Brain microvascular endothelial cell (primary cell): Measurements from ENCODE around the gene MCOLN2.

Experiments
- DNase-seq: peaks from one replicate; pipeline ENCODE4 v3.0.0-alpha.2; 2020
- H3K27ac ChIP-seq: fragments of 250-450 bp; sonication (Bioruptor Pico); 2 replicates; pipeline ENCODE4 v1.5.1; 2020; ENCODE audit warnings: mild to moderate bottlenecking, moderate library complexity
- H3K27me3 ChIP-seq: fragments of 250-450 bp; sonication (Bioruptor Pico); replicated peaks from 2 replicates; pipeline ENCODE4 v1.5.1; 2020; ENCODE audit warnings: mild to moderate bottlenecking
- H3K36me3 ChIP-seq: fragments of 250-450 bp; sonication (Bioruptor Pico); replicated peaks from 2 replicates; pipeline ENCODE4 v1.5.1; 2020; ENCODE audit warnings: mild to moderate bottlenecking
- H3K4me3 ChIP-seq: 2 replicates; pipeline ENCODE4 v1.5.1; 2011; ENCODE audit warnings: low read depth, mild to moderate bottlenecking, control low read depth, low read length, moderate library complexity
- CTCF ChIP-seq: IDR thresholded peaks from 2 replicates; pipeline ENCODE4 v1.5.1; 2011; ENCODE audit warnings: low read depth, mild to moderate bottlenecking, moderate library complexity, low read length, control low read depth, inconsistent platforms; ENCODE audit errors: missing control alignments
- in situ Hi-C: cut with HindIII; loops from 2 replicates; pipeline ENCODE4 v1.10.0; 2017; ENCODE audit warnings: low sequenced_read_pairs, low pct_ligation_motif_present

Gene MCOLN2

GRCh38 chr1:84968101-84968500 is 28.8 kb downstream of the MCOLN2 start:
- DNase-seq = no peak
- TF ChIP-seq CTCF = no peak
- H3K36me3 ChIP-seq = no peaks in the 10 kb centered on the region
- in situ Hi-C loops = no loop called here
- H3K27me3 ChIP-seq = no peaks in the 10 kb centered on the region
- no peak overlapping the region for H3K27ac ChIP-seq
- no peak overlapping the region for H3K4me3 ChIP-seq

- no peaks in the 10 kb centered on the region for H3K36me3 ChIP-seq
- no peak for DNase-seq
- H3K4me3 ChIP-seq = no peak overlapping the region
- TF ChIP-seq CTCF = no peak
- no peaks in the 10 kb centered on the region for H3K27me3 ChIP-seq
- in situ Hi-C loops = no loop called here
- H3K27ac ChIP-seq = no peak overlapping the region
Observed at GRCh38 chr1:84967666-84968065, 29.2 kb downstream of the MCOLN2 start.

DNA sequence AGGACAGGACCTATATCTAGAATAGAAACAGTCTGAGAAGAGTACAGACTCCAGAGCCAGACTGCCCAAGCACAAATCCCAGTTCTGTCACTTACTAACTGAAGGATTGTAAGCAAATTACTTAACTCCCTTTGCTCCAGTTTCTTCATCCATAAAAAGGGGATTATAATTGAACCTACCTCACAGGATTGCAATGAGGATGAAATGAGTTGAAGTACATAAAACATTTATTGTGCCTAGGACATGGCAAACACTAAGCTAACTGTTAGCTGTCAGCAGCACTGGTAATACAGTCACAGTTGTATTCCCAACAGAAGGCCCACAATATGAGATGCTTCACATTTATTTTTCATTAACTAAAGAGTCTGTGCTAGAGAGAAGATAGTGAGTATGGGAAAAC is 33.9 kb downstream of the MCOLN2 start:
- no peak overlapping the region for H3K4me3 ChIP-seq
- no peaks in the 10 kb centered on the region for H3K27me3 ChIP-seq
- no peak for TF ChIP-seq CTCF
- no peak for DNase-seq
- in situ Hi-C loops = no loop called here
- H3K36me3 ChIP-seq = no peaks in the 10 kb centered on the region
- H3K27ac ChIP-seq = no peak overlapping the region

DNA sequence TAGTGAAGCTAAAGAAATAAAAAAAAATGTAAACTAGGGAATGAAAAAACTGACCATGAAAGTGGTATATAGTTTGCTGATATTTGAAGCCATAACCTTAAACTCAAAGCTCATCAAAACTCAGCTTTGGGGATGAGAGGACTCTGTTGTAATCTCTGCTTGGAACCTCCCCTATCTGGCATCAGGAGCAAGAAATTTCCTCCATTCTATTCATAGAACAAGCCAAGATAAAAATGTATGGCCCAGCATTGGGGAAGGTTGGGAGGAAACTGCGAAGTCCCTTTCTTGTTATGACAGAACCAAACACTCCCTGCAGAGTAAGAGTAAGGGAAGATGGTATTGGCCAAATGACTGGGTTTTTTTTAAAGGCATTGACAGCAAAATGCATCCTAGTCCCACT is 35.6 kb downstream of the MCOLN2 start:
- no peak for DNase-seq

DNA sequence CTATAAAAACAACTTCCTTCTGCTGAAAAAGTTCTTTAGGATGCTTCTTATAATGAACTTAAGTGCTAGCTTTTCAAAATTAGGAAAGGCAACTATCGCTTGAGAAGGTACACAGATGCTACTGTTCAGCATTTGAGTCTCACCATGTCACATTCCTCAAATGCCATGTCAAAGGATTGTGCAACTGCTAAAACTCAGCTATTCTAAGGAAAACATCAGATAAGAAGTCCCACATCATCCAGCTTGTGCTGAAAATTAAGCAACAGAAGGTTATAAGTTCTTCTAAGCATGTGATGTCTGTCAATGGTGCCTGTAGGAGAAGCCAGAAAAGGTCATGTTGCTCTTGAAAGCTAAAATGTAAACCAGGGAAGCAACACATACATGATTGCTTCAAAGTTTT is 36.5 kb downstream of the MCOLN2 start:
- H3K27ac ChIP-seq = peak overlapping the region; percentile 60
- no peaks in the 10 kb centered on the region for H3K36me3 ChIP-seq
- in situ Hi-C loops = no loop called here
- DNase-seq = peak; percentile 78
- no peaks in the 10 kb centered on the region for H3K27me3 ChIP-seq
- TF ChIP-seq CTCF = no peak
- H3K4me3 ChIP-seq = no peak overlapping the region

More for the DNA sequence above, 35.6 kb downstream of the MCOLN2 start:
- in situ Hi-C loops = no loop called here
- Histone ChIP-seq H3K36me3 (no peaks in the 10 kb centered on the region), H3K27ac (no peak overlapping the region), H3K27me3 (no peaks in the 10 kb centered on the region), H3K4me3 (no peak overlapping the region)
- TF ChIP-seq CTCF = no peak

DNA sequence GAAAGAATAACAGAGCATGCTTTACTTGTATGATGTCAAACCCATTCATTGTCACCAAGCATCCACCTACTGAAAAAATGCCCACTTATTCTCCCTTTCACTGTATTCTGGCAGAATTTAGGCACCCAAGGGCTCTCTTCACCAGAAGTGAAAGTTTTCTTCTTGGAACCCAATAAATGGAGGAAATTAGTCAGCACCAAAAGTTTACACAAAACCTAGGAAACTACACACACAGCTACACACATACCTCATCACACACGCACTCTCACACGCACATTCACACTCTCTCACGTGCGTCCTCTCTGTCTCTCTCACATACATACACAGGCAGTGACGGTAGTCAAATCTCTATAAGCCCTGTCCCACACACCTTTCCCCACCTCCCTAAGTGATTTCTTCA is 37.6 kb downstream of the MCOLN2 start:
- H3K36me3 ChIP-seq = no peaks in the 10 kb centered on the region
- DNase-seq = no peak
- no peaks in the 10 kb centered on the region for H3K27me3 ChIP-seq
- no peak for TF ChIP-seq CTCF
- in situ Hi-C loops = no loop called here
- H3K27ac ChIP-seq = no peak overlapping the region
- no peak overlapping the region for H3K4me3 ChIP-seq
